BJ (cell line): Measurements from ENCODE around the gene RPL36A. TPM values are rescaled to one million over a fixed set of nuclear protein-coding genes. Genes with fewer than 3 reads are reported as not detected.

Source experiments
- CTCF ChIA-PET: fragments of 350-600 bp; formaldehyde crosslinking; extraction: SDS; loops from one replicate; lab custom pipeline; 2021; ENCODE audit warnings: antibody characterized with exemption, inconsistent platforms; lab: Yijun Ruan, JAX
- POLR2A ChIA-PET: fragments of 300-600 bp; sonication (Branson Sonifier 250); formaldehyde crosslinking; extraction: SDS; loops from one replicate; lab custom pipeline; 2021; ENCODE audit warnings: antibody characterized with exemption; lab: Charles Lee
- DNase-seq: peaks from one replicate; pipeline ENCODE4 v3.0.0-alpha.2; 2011; ENCODE audit warnings: low read depth
- H3K27me3 ChIP-seq: 2 replicates; pipeline ENCODE4 v1.6.0; 2011; ENCODE audit warnings: low read length; ENCODE audit not compliant: control insufficient read depth, insufficient read depth
- H3K36me3 ChIP-seq: 2 replicates; pipeline ENCODE4 v1.5.1; 2011; ENCODE audit warnings: low read length; ENCODE audit not compliant: control insufficient read depth, insufficient read depth
- H3K4me3 ChIP-seq: 2 replicates; pipeline ENCODE4 v1.5.1; 2011; ENCODE audit warnings: low read depth, mild to moderate bottlenecking, control low read depth, low read length
- CTCF ChIP-seq: IDR thresholded peaks from 2 replicates; pipeline ENCODE4 v1.5.1; 2011; ENCODE audit warnings: low read depth, mild to moderate bottlenecking, control low read depth, inconsistent platforms, low read length, moderate library complexity; ENCODE audit not compliant: insufficient read depth
- polyA plus RNA-seq: library from polyadenylated mRNA; depleted of rRNA; stranded (reverse); fragments of >200 nt; gene quantifications from 2 replicates; pipeline ENCODE4 v1.2.3, GENCODE V29; 2011

Gene RPL36A
- polyA plus RNA-seq, 1 experiment = 1,079 TPM

GRCh38 chrX:101417190-101417589, 26.4 kb downstream of the RPL36A start:
- no peak for TF ChIP-seq CTCF
- CTCF ChIA-PET = interaction anchor here (1.4 kb wide), 2 partner anchors 46 to 386 kb away, joined by 3 read pairs; no protein-coding TSS in a partner anchor
- Histone ChIP-seq H3K4me3 (no peak overlapping the region), H3K27me3 (no peaks in the 10 kb centered on the region), H3K36me3 (no peaks in the 10 kb centered on the region; the same call in 1 of the 2 replicates)
- no peak for DNase-seq
- POLR2A ChIA-PET = no interaction called here

DNA sequence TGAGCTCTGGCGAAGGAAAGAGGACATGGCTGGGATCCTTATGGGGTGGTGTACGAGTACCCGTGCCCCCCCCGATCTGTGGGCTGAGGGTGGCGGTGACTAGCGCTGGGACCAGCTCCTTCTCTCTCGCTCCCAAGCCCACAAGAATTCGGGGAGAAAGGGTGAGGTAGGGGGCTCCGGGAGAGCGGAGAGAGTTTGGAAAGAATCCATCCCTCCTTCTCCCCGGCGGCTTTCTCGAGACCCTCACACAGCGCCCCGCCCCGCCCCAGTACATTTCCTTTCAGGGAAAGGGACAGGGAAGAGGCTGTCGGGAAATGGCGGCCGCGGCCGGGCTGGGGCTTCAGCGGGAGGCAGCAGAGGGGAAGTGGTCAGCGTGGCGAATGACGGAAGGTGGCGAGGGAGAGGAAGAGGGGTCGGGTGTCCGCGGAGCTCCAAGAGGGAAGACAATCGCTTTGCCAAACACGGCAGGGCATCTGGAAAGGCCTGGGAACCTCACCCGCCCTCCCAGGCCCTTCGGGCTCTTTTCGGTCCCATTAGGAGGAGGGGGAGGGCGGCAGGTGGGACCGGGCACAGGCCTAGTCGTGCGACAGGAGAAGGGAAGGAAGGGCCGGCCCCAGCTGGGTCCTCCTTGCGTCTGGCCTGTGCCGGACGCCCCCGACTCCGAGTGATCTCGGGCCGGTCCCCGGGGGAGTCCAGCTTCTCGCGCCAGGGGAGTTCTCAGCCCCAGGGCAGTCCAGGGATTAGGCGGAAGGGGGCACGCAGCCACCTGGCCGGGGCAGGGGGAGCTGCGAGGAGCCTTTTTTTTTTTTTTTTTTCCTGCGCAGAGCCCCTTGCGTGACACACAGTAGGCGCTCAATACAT, 27.4 kb downstream of the RPL36A start:
- DNase-seq = no peak
- TF ChIP-seq CTCF = no peak
- Histone ChIP-seq H3K27me3 (no peaks in the 10 kb centered on the region), H3K36me3 (no peaks in the 10 kb centered on the region), H3K4me3 (peak overlapping the region; percentile 46)
- CTCF ChIA-PET = interaction anchor here (0.7 kb wide), 1 partner anchor 12 kb away, joined by 3 read pairs; no protein-coding TSS in a partner anchor
- POLR2A ChIA-PET = no interaction called here

GRCh38 chrX:101419489-101419888, 28.7 kb downstream of the RPL36A start:
- ChIA-PET POLR2A (no interaction called here), CTCF (no interaction called here)
- Histone ChIP-seq H3K27me3 (no peaks in the 10 kb centered on the region), H3K4me3 (no peak overlapping the region), H3K36me3 (no peaks in the 10 kb centered on the region)
- no peak for TF ChIP-seq CTCF
- no peak for DNase-seq

DNA sequence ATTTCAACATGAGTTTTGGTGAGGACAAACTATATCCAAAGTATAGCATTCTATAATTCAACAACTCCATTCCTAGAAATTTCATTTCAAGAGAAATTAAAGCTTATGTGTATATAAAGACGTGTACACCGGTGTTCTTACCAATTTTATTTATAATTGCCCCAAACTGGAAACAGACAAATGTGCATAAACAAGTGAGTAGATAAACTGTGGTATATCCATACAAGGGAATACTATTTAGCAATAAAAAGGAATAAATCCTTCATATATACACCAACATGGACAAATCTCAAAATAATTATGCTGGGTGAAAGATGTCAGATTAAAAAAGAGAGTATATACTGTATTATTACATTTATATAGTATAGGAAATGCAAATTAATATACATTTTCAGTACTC, 37.1 kb downstream of the RPL36A start:
- DNase-seq = no peak
- POLR2A ChIA-PET = no interaction called here
- no peak overlapping the region for H3K4me3 ChIP-seq
- no peaks in the 10 kb centered on the region for H3K36me3 ChIP-seq
- no peak for TF ChIP-seq CTCF
- CTCF ChIA-PET = no interaction called here
- H3K27me3 ChIP-seq = no peaks in the 10 kb centered on the region

GRCh38 chrX:101429934-101430333, 39.1 kb downstream of the RPL36A start:
- CTCF ChIA-PET = interaction anchor here (0.9 kb wide), 1 partner anchor 11 kb away, joined by 3 read pairs; no protein-coding TSS in a partner anchor

More at GRCh38 chrX:101429934-101430333, 39.1 kb downstream of the RPL36A start:
- Histone ChIP-seq H3K27me3 (no peaks in the 10 kb centered on the region), H3K4me3 (no peak overlapping the region), H3K36me3 (no peaks in the 10 kb centered on the region)
- DNase-seq = no peak
- POLR2A ChIA-PET = no interaction called here
- TF ChIP-seq CTCF = no peak
